HEK293 (cell line): ENCODE measurements around the gene LTBP1.

Experiments
- CTCF ChIA-PET: fragments of 350-600 bp; formaldehyde crosslinking; extraction: SDS; loops from one replicate; lab custom pipeline; 2021; ENCODE audit warnings: antibody characterized with exemption; lab: Yijun Ruan, JAX
- POLR2A ChIA-PET: fragments of 300-600 bp; formaldehyde crosslinking; extraction: SDS; loops from one replicate; lab custom pipeline; 2020; ENCODE audit warnings: antibody characterized with exemption, inconsistent platforms; lab: Yijun Ruan, JAX
- H3K27ac ChIP-seq: fragments of 200-500 bp; sonication (Bioruptor generic); 2 replicates; pipeline ENCODE4 v1.5.1; 2014; ENCODE audit warnings: low read depth, low read length, control low read depth, inconsistent platforms; ENCODE audit errors: extremely low read depth
- H3K36me3 ChIP-seq, 2 experiments: fragments of 200-500 bp in 1 of 2; sonication (Bioruptor generic) in 1 of 2; 1 replicate in 1 of 2; 2 replicates in 1 of 2; pipeline ENCODE4 v1.5.1; 2014 to 2017; ENCODE audit warnings: inconsistent platforms in 2 of 2, low read length in 2 of 2; ENCODE audit not compliant: control insufficient read depth in 2 of 2, insufficient read depth in 1 of 2
- H3K4me1 ChIP-seq: fragments of 200-500 bp; sonication (Bioruptor generic); 2 replicates; pipeline ENCODE4 v1.5.1; 2014; ENCODE audit warnings: mild to moderate bottlenecking, low read length, inconsistent platforms; ENCODE audit not compliant: control insufficient read depth, insufficient read depth
- H3K4me3 ChIP-seq: 2 replicates; pipeline ENCODE4 v1.5.1; 2011; ENCODE audit warnings: low read depth, mild to moderate bottlenecking, control low read depth, low read length, moderate library complexity
- H3K9me3 ChIP-seq: fragments of 200-500 bp; sonication (Bioruptor generic); 2 replicates; pipeline ENCODE4 v1.5.1; 2014; ENCODE audit warnings: low read depth, low read length, inconsistent platforms; ENCODE audit not compliant: control insufficient read depth, insufficient read depth
- BCL11B ChIP-seq: fragments of 450-650 bp; formaldehyde crosslinking; IDR thresholded peaks from 2 replicates; pipeline ENCODE4 v1.5.1; 2016; ENCODE audit warnings: low read depth, missing biosample characterization, missing genetic modification characterization
- GLIS1 ChIP-seq: fragments of 450-650 bp; formaldehyde crosslinking; IDR thresholded peaks from 2 replicates; pipeline ENCODE4 v1.5.1; 2016; ENCODE audit warnings: missing biosample characterization, missing genetic modification characterization
- GLIS2 ChIP-seq: fragments of 450-650 bp; formaldehyde crosslinking; IDR thresholded peaks from 2 replicates; pipeline ENCODE4 v1.5.1; 2016; ENCODE audit warnings: missing biosample characterization, missing genetic modification characterization
- KLF16 ChIP-seq: fragments of 450-650 bp; formaldehyde crosslinking; IDR thresholded peaks from 2 replicates; pipeline ENCODE4 v1.5.1; 2017; ENCODE audit warnings: missing biosample characterization, missing genetic modification characterization
- MZF1 ChIP-seq: fragments of 450-650 bp; formaldehyde crosslinking; IDR thresholded peaks from 2 replicates; pipeline ENCODE4 v1.5.1; 2017; ENCODE audit warnings: missing biosample characterization, missing genetic modification characterization, borderline replicate concordance
- OVOL3 ChIP-seq: fragments of 450-650 bp; formaldehyde crosslinking; IDR thresholded peaks from 2 replicates; pipeline ENCODE4 v1.5.1; 2016; ENCODE audit warnings: missing biosample characterization, missing genetic modification characterization
- SETDB1 ChIP-seq: IDR thresholded peaks from one replicate; pipeline ENCODE4 v1.6.1; 2017; ENCODE audit warnings: mild to moderate bottlenecking, low read length, moderate library complexity, mixed read lengths; ENCODE audit not compliant: insufficient read length
- SP3 ChIP-seq: fragments of 450-650 bp; formaldehyde crosslinking; IDR thresholded peaks from 2 replicates; pipeline ENCODE4 v1.5.1; 2016; ENCODE audit warnings: missing biosample characterization, missing genetic modification characterization
- TRIM28 ChIP-seq: IDR thresholded peaks from 2 replicates; pipeline ENCODE4 v1.6.1; 2011; ENCODE audit warnings: low read length, control low read depth, borderline replicate concordance
- YY2 ChIP-seq: fragments of 450-650 bp; formaldehyde crosslinking; IDR thresholded peaks from 2 replicates; pipeline ENCODE4 v1.5.1; 2016; ENCODE audit warnings: missing biosample characterization, missing genetic modification characterization
- ZBTB10 ChIP-seq: fragments of 450-650 bp; formaldehyde crosslinking; IDR thresholded peaks from 2 replicates; pipeline ENCODE4 v1.5.1; 2016; ENCODE audit warnings: missing biosample characterization, missing genetic modification characterization
- ZBTB17 ChIP-seq: fragments of 450-650 bp; formaldehyde crosslinking; IDR thresholded peaks from 2 replicates; pipeline ENCODE4 v1.5.1; 2016; ENCODE audit warnings: missing biosample characterization, missing genetic modification characterization
- ZBTB26 ChIP-seq: fragments of 450-650 bp; formaldehyde crosslinking; optimal IDR thresholded peaks from 2 replicates; pipeline ENCODE3; 2016; ENCODE audit warnings: missing biosample characterization, mild to moderate bottlenecking, missing genetic modification characterization
- ZBTB48 ChIP-seq: fragments of 450-650 bp; formaldehyde crosslinking; IDR thresholded peaks from 2 replicates; pipeline ENCODE4 v1.5.1; 2016; ENCODE audit warnings: missing biosample characterization, missing genetic modification characterization
- ZIC2 ChIP-seq: fragments of 450-650 bp; formaldehyde crosslinking; IDR thresholded peaks from 2 replicates; pipeline ENCODE4 v1.5.1; 2016; ENCODE audit warnings: missing biosample characterization, missing genetic modification characterization
- ZNF132 ChIP-seq: fragments of 450-650 bp; formaldehyde crosslinking; IDR thresholded peaks from 2 replicates; pipeline ENCODE4 v1.5.1; 2017; ENCODE audit warnings: missing biosample characterization, missing genetic modification characterization, borderline replicate concordance
- ZNF184 ChIP-seq: fragments of 450-650 bp; IDR thresholded peaks from 2 replicates; pipeline ENCODE4 v1.5.1; 2018; ENCODE audit warnings: missing biosample characterization, mild to moderate bottlenecking, missing genetic modification characterization
- ZNF2 ChIP-seq: fragments of 450-650 bp; formaldehyde crosslinking; IDR thresholded peaks from 2 replicates; pipeline ENCODE4 v1.5.1; 2016; ENCODE audit warnings: missing biosample characterization, missing genetic modification characterization
- ZNF23 ChIP-seq: fragments of 450-650 bp; formaldehyde crosslinking; IDR thresholded peaks from 2 replicates; pipeline ENCODE4 v1.5.1; 2016; ENCODE audit warnings: missing biosample characterization, missing genetic modification characterization, borderline replicate concordance
- ZNF266 ChIP-seq: fragments of 450-650 bp; formaldehyde crosslinking; IDR thresholded peaks from 2 replicates; pipeline ENCODE4 v1.5.1; 2016; ENCODE audit warnings: missing biosample characterization, missing genetic modification characterization, low read depth
- ZNF274 ChIP-seq, 2 experiments: fragments of 200-500 bp in 1 of 2; fragments of 450-650 bp in 1 of 2; sonication (Bioruptor generic) in 1 of 2; formaldehyde crosslinking in 1 of 2; IDR thresholded peaks; 2 replicates each; pipeline versions ENCODE4 v1.5.1 to v1.6.1; 2014 to 2016; ENCODE audit warnings: borderline replicate concordance in 1 of 2, inconsistent platforms in 1 of 2, low read length in 1 of 2, missing biosample characterization in 1 of 2, missing genetic modification characterization in 1 of 2
- ZNF335 ChIP-seq: fragments of 450-650 bp; formaldehyde crosslinking; conservative IDR thresholded peaks from 2 replicates; pipeline ENCODE4 v1.5.1; 2016; ENCODE audit warnings: missing biosample characterization, missing genetic modification characterization
- ZNF362 ChIP-seq: fragments of 450-650 bp; formaldehyde crosslinking; IDR thresholded peaks from 2 replicates; pipeline ENCODE4 v1.5.1; 2016; ENCODE audit warnings: missing biosample characterization, missing genetic modification characterization
- ZNF366 ChIP-seq: fragments of 450-650 bp; formaldehyde crosslinking; conservative IDR thresholded peaks from 2 replicates; pipeline ENCODE4 v1.5.1; 2016; ENCODE audit warnings: missing biosample characterization, missing genetic modification characterization
- ZNF391 ChIP-seq: fragments of 450-650 bp; formaldehyde crosslinking; IDR thresholded peaks from 2 replicates; pipeline ENCODE4 v1.5.1; 2016; ENCODE audit warnings: low read depth, missing biosample characterization, missing genetic modification characterization, borderline replicate concordance
- ZNF404 ChIP-seq: fragments of 450-650 bp; formaldehyde crosslinking; IDR thresholded peaks from 2 replicates; pipeline ENCODE4 v1.5.1; 2017; ENCODE audit warnings: missing biosample characterization, missing genetic modification characterization
- ZNF416 ChIP-seq: fragments of 450-650 bp; formaldehyde crosslinking; IDR thresholded peaks from 2 replicates; pipeline ENCODE4 v1.5.1; 2016; ENCODE audit warnings: missing biosample characterization, missing genetic modification characterization
- ZNF423 ChIP-seq: fragments of 450-650 bp; formaldehyde crosslinking; IDR thresholded peaks from 2 replicates; pipeline ENCODE4 v1.5.1; 2016; ENCODE audit warnings: missing biosample characterization, missing genetic modification characterization
- ZNF529 ChIP-seq: fragments of 450-650 bp; formaldehyde crosslinking; IDR thresholded peaks from 2 replicates; pipeline ENCODE4 v1.5.1; 2017; ENCODE audit warnings: missing genetic modification characterization, missing biosample characterization; ENCODE audit not compliant: insufficient replicate concordance
- ZNF621 ChIP-seq: fragments of 450-650 bp; formaldehyde crosslinking; IDR thresholded peaks from 2 replicates; pipeline ENCODE4 v1.5.1; 2017; ENCODE audit warnings: missing biosample characterization, missing genetic modification characterization
- ZNF629 ChIP-seq: fragments of 450-650 bp; formaldehyde crosslinking; IDR thresholded peaks from 2 replicates; pipeline ENCODE4 v1.5.1; 2017; ENCODE audit warnings: missing biosample characterization, missing genetic modification characterization
- ZNF658 ChIP-seq: fragments of 450-650 bp; formaldehyde crosslinking; IDR thresholded peaks from 2 replicates; pipeline ENCODE4; 2016; ENCODE audit warnings: missing biosample characterization, missing genetic modification characterization
- ZNF677 ChIP-seq: fragments of 450-650 bp; IDR thresholded peaks from 2 replicates; pipeline ENCODE4 v1.5.0; 2018; ENCODE audit warnings: missing biosample characterization, mild to moderate bottlenecking, missing genetic modification characterization, moderate library complexity
- ZNF692 ChIP-seq: fragments of 450-650 bp; formaldehyde crosslinking; IDR thresholded peaks from 2 replicates; pipeline ENCODE4 v1.5.1; 2016; ENCODE audit warnings: missing biosample characterization, missing genetic modification characterization
- ZNF837 ChIP-seq: fragments of 450-650 bp; formaldehyde crosslinking; IDR thresholded peaks from 2 replicates; pipeline ENCODE4 v1.5.1; 2016; ENCODE audit warnings: missing biosample characterization, missing genetic modification characterization

Gene LTBP1

GRCh38 chr2:33011941-33012340 lies 65.2 kb downstream of the LTBP1 start:
- Histone ChIP-seq H3K4me3 (no peak overlapping the region), H3K27ac (no peak overlapping the region), H3K4me1 (peaks cover 15% of the 10 kb centered on the region), H3K9me3 (no peaks in the 10 kb centered on the region), H3K36me3 (no peaks in the 10 kb centered on the region)
- ChIA-PET POLR2A (interaction anchor here (0.5 to 0.6 kb wide), 2 partner anchors 401 to 432 kb away, joined by 3 read pairs; no protein-coding TSS in a partner anchor), CTCF (no interaction called here)
- no peak for TF ChIP-seq ZNF529 (tag by site-specific recombination)
- no peak for TF ChIP-seq YY2 (tag by site-specific recombination)
- 0 out of 2 replicates have a peak, but pooled peaks have one; percentile 14 for TF ChIP-seq ZNF629 (tag by site-specific recombination)
- TF ChIP-seq ZIC2 (tag by site-specific recombination) = peak; percentile 58; the same call in 1 of the 2 replicates
- TF ChIP-seq OVOL3 (tag by site-specific recombination) = no peak
- no peak for TF ChIP-seq ZNF362 (tag by site-specific recombination)
- no peak for TF ChIP-seq ZNF2
- TF ChIP-seq ZNF423 = no peak
- TF ChIP-seq ZNF366 (tag by site-specific recombination) = peak; percentile 25; the same call in 1 of the 2 replicates
- TF ChIP-seq ZNF391 (tag by site-specific recombination) = no peak
- TF ChIP-seq MZF1 (tag by site-specific recombination) = no peak
- no peak for TF ChIP-seq ZNF274 (IDR thresholded peaks at IDR 0.05; ENCODE audit: low read length)
- TF ChIP-seq ZNF274 (tag by site-specific recombination; IDR thresholded peaks at IDR 0.05; ENCODE audit: borderline replicate concordance) = no peak
- no peak for TF ChIP-seq ZNF184
- TF ChIP-seq KLF16 = no peak
- no peak for TF ChIP-seq SP3 (tag by site-specific recombination)
- TF ChIP-seq ZNF416 (tag by site-specific recombination) = no peak
- TF ChIP-seq ZBTB17 (tag by site-specific recombination) = no peak
- TF ChIP-seq ZBTB48 (tag by site-specific recombination) = no peak
- TF ChIP-seq ZNF621 (tag by site-specific recombination) = no peak
- TF ChIP-seq ZNF335 (tag by site-specific recombination) = no peak
- TF ChIP-seq GLIS2 = peak; percentile 47; the same call in 1 of the 2 replicates
- peak; percentile 94 for TF ChIP-seq GLIS1 (tag by site-specific recombination)
- no peak for TF ChIP-seq ZNF23 (tag by site-specific recombination)
- no peak for TF ChIP-seq ZBTB10 (tag by site-specific recombination)
- TF ChIP-seq ZNF677 = no peak
- TF ChIP-seq ZNF692 (tag by site-specific recombination) = no peak
- no peak for TF ChIP-seq BCL11B (tag by site-specific recombination)
- no peak for TF ChIP-seq TRIM28
- TF ChIP-seq ZNF658 (tag by site-specific recombination) = no peak
- TF ChIP-seq ZNF837 = no peak
- no peak for TF ChIP-seq ZNF132 (tag by site-specific recombination)
- TF ChIP-seq ZBTB26 (tag by site-specific recombination) = no peak
- no peak for TF ChIP-seq ZNF404 (tag by site-specific recombination)
- TF ChIP-seq ZNF266 (tag by site-specific recombination) = no peak
- no peak for TF ChIP-seq SETDB1
